ENCODE data around the gene CCDC136.

- TF ChIP-seq CTCF (IDR thresholded peaks at IDR 0.05; ENCODE audit: low read depth, low read length, poor library complexity, severe bottlenecking) = no peak
- TF ChIP-seq EZH2phosphoT487 (IDR thresholded peaks at IDR 0.05; ENCODE audit: borderline replicate concordance, low read length) = no peak
Measured at GRCh38 chr7:128785738-128786137, 6.0 kb upstream of the CCDC136 start.
